ENCODE results near the gene EID2.

EID2 gene

DNA sequence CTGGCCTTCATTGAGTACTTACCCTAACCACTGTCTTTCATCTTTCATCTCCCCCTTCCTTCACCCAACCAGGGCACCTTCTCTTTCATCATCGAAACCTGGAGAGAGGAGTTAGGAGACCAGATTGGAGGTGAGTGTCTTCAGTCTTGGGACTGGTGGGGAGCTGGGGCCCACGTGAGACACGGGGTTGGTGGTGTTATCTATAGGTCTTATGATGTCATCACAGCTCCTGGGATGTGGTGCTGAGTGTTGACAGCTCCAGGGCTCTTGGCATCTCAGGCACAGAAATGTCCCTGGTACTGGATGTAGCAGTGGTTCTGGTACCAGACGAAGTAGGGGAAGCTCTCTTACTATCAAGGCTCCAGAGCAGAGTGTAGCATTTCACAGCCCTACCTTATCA lies 39.4 kb downstream of the EID2 start:
- no peak for DNase-seq

- no peak for DNase-seq
Measured at GRCh38 chr19:39499932-39500331, 40.0 kb downstream of the EID2 start.

DNA sequence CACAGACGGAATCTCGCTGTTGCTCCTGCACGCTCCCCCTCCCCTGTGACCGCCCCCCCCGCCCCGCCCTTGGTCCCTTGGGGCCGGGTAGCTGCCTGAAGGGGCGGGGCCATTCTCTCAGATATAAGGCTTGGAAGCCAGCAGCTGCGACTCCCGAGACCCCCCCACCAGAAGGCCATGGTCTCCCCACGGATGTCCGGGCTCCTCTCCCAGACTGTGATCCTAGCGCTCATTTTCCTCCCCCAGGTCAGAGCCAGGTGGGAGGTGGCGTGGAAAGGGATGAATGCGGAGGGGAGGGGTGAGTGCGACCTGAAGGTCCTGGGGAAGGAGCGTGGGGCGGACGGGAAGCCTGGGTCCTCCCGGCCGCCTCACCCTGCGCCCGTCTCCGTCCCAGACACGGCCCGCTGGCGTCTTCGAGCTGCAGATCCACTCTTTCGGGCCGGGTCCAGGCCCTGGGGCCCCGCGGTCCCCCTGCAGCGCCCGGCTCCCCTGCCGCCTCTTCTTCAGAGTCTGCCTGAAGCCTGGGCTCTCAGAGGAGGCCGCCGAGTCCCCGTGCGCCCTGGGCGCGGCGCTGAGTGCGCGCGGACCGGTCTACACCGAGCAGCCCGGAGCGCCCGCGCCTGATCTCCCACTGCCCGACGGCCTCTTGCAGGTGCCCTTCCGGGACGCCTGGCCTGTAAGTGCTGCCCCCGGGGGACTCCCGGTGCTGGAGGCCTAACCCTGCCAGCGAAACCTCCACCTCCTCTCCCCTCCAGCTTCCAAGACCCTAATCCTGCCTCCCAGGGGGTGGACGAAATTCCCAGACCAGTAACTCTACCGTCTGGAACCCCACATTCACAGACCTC lies 40.9 kb downstream of the EID2 start, which contains the start of gene DLL3:
TSS of gene DLL3 (plus strand) at position 150 of the 845 bp plus-strand sequence. CDS start at position 178, 28 bp downstream.
- no peak for DNase-seq

GRCh38 chr19:39497996-39498797 lies 41.8 kb downstream of the EID2 start:
- DNase-seq, result peak; percentile 87

GRCh38 chr19:39497701-39497995 lies 42.3 kb downstream of the EID2 start:
- no peak for DNase-seq

- DNase-seq, result no peak
Measured at GRCh38 chr19:39496063-39496462, 43.9 kb downstream of the EID2 start.

DNA sequence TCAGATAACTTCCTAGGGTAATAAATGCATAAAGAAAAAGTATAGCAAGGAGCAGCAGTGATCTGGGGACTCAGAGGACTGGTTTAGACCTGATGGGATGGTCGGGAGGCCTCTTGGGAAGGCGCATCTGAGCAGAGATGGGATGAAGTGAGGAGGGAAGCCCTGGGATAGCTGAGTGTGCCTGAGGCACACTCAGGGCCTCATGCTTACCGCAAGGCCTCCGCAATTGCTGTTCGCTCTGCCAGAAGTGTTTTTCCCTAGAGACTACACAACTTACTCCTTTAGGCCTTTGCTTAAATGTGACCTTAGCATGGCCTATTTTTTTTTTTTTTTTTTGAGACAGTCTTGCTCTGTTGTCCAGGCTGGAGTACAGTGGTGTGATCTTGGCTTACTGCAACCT lies 45.3 kb downstream of the EID2 start:
- no peak for DNase-seq

- DNase-seq, result no peak
Measured at GRCh38 chr19:39492788-39493187, 47.2 kb downstream of the EID2 start.

DNA sequence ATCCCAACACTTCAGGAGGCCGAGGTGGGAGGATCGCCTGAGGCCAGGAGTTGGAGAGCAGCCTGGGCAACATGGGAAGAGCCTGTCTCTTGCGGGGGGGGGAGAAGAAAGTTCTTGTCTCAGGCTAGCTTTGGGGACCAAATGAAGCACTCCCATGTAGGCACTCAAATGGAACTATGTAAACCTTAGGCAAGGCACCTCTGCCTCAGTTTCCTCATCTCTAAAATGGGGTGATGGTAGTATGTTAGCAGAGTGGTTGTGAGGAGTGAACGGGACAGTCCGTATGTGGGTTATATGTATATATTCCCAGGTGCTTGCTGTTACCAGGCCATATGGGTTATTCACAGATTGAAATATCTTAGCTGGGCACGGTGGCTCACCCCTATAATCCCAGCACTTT lies 47.7 kb downstream of the EID2 start:
- DNase-seq, result no peak

DNA sequence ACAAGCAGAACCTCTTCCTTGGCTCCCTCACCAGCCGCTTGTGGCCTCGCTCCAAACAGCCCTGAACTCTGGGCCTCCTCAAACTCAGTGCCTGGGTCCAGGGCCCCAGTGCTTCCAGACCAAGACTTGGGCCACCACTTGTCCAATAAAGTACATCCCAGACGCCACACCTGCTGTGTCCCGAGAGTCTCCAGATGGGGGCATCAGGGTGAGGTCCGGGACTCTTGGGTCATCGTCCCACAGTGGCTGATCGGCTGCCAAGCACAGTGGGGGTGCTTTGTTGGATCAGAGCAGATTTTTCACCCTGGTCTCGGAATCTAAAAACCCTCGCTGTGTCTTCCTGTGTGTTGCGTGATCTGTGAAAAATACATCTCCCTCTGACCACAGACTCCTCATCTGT lies 50.2 kb downstream of the EID2 start:
- DNase-seq, result no peak

Measured in DMS153 (cell line).